Progenitor cell of endocrine pancreas (in vitro differentiated cells): ENCODE results near the gene DKK3. TPM values are rescaled to one million over a fixed set of nuclear protein-coding genes. Genes with fewer than 3 reads are reported as not detected.

Experiments used
- DNase-seq: peaks from one replicate; pipeline ENCODE4 v3.0.0; 2021; ENCODE audit warnings: low spot score; ENCODE audit not compliant: unreplicated experiment
- H3K27ac Mint-ChIP-seq: 2 replicates; pipeline ENCODE4 v1.8.0; 2021; ENCODE audit warnings: mild to moderate bottlenecking, moderate library complexity, mixed read lengths
- H3K27me3 Mint-ChIP-seq: 2 replicates; pipeline ENCODE4 v1.8.0; 2021; ENCODE audit warnings: mixed read lengths
- H3K36me3 Mint-ChIP-seq: 2 replicates; pipeline ENCODE4 v1.8.0; 2022; ENCODE audit warnings: mixed read lengths; ENCODE audit not compliant: insufficient read depth
- H3K4me1 Mint-ChIP-seq: 2 replicates; pipeline ENCODE4 v1.8.0; 2021; ENCODE audit warnings: low read depth, mixed read lengths
- H3K4me3 Mint-ChIP-seq: 2 replicates; pipeline ENCODE4 v1.8.0; 2021; ENCODE audit warnings: low read depth, mild to moderate bottlenecking, moderate library complexity, mixed read lengths
- H3K9me3 Mint-ChIP-seq: 2 replicates; pipeline ENCODE4 v1.8.0; 2021; ENCODE audit warnings: low read depth, mixed read lengths
- CTCF ChIP-seq: fragments of 200-600 bp; sonication (generic); IDR thresholded peaks from one replicate; pipeline ENCODE4 v1.5.0; 2021; ENCODE audit warnings: antibody characterized with exemption, mild to moderate bottlenecking; ENCODE audit not compliant: unreplicated experiment
- total RNA-seq: library from RNA; stranded (reverse); gene quantifications from 2 replicates; pipeline ENCODE4 v1.2.1, GENCODE V29; 2021

Gene DKK3
- total RNA-seq, 1 donor from 2014 or later = 75.2 TPM

- H3K4me1 Mint-ChIP-seq = no peaks in the 10 kb centered on the region
- no peak overlapping the region for H3K4me3 Mint-ChIP-seq
- H3K36me3 Mint-ChIP-seq = no peaks in the 10 kb centered on the region
- no peak for DNase-seq
- H3K27ac Mint-ChIP-seq = peak overlapping the region; percentile 15
- H3K9me3 Mint-ChIP-seq = peaks cover 4% of the 10 kb centered on the region
- no peaks in the 10 kb centered on the region for H3K27me3 Mint-ChIP-seq
- peak; percentile 32 for TF ChIP-seq CTCF
Observed at GRCh38 chr11:12052676-12053605, 44.5 kb upstream of the DKK3 start.

GRCh38 chr11:12051287-12051662 lies 42.8 kb upstream of the DKK3 start:
- Mint-ChIP-seq H3K9me3 (peaks cover 4% of the 10 kb centered on the region), H3K36me3 (no peaks in the 10 kb centered on the region), H3K4me3 (no peak overlapping the region), H3K27ac (no peak overlapping the region), H3K27me3 (no peaks in the 10 kb centered on the region), H3K4me1 (no peaks in the 10 kb centered on the region)
- DNase-seq = no peak
- no peak for TF ChIP-seq CTCF

GRCh38 chr11:12050470-12051286 lies 42.3 kb upstream of the DKK3 start:
- Mint-ChIP-seq H3K36me3 (no peaks in the 10 kb centered on the region), H3K27ac (peak overlapping the region; percentile 26)
- DNase-seq = no peak

GRCh38 chr11:12048936-12049790 lies 40.7 kb upstream of the DKK3 start:
- DNase-seq = no peak
- Mint-ChIP-seq H3K4me1 (no peaks in the 10 kb centered on the region), H3K27ac (no peak overlapping the region), H3K36me3 (no peaks in the 10 kb centered on the region), H3K4me3 (no peak overlapping the region), H3K27me3 (no peaks in the 10 kb centered on the region), H3K9me3 (peaks cover 4% of the 10 kb centered on the region)
- TF ChIP-seq CTCF = no peak

More at GRCh38 chr11:12050470-12051286, 42.3 kb upstream of the DKK3 start:
- peaks cover 4% of the 10 kb centered on the region for H3K9me3 Mint-ChIP-seq
- no peaks in the 10 kb centered on the region for H3K4me1 Mint-ChIP-seq
- no peak for TF ChIP-seq CTCF
- H3K27me3 Mint-ChIP-seq = no peaks in the 10 kb centered on the region
- H3K4me3 Mint-ChIP-seq = no peak overlapping the region
